Stimulated activated CD8-positive, alpha-beta memory T cell treated with anti-CD3 and anti-CD28 coated beads, Interleukin-4, amount 100 ng/mL, for 48 hours (primary cell): ENCODE measurements around the gene CNNM2.
A peak's percentile ranks its signal among the peaks of the same experiment; 100 is the strongest.

ENCODE experiments used
- DNase-seq: peaks from one replicate; pipeline ENCODE4 v3.0.0-alpha.2; 2020

Gene CNNM2

GRCh38 chr10:102917962-102918816 is at the start of gene CNNM2:
TSS of gene CNNM2 (plus strand) at chr10:102918294. CDS start at chr10:102918481, 187 bp downstream.
- peak; percentile 99 for DNase-seq

- DNase-seq: no peak
Measured at GRCh38 chr10:102868911-102869257, 49.2 kb upstream of the CNNM2 start.

- DNase-seq: peak; percentile 44
Measured at GRCh38 chr10:102869258-102870198, 48.6 kb upstream of the CNNM2 start, which contains the start of gene AS3MT. TSS of gene AS3MT (plus strand) at chr10:102869470. CDS start at chr10:102869593, 123 bp downstream.

GRCh38 chr10:102870221-102870620 is 47.9 kb upstream of the CNNM2 start:
- DNase-seq: no peak

- DNase-seq: no peak
Measured at GRCh38 chr10:102872163-102872562, 45.9 kb upstream of the CNNM2 start.

- no peak for DNase-seq
Measured at GRCh38 chr10:102876747-102877153, 41.3 kb upstream of the CNNM2 start.

GRCh38 chr10:102878629-102879028 is 39.5 kb upstream of the CNNM2 start:
- no peak for DNase-seq

GRCh38 chr10:102880256-102880655 is 37.8 kb upstream of the CNNM2 start:
- no peak for DNase-seq

- DNase-seq: no peak
Measured at GRCh38 chr10:102888048-102888447, 30.0 kb upstream of the CNNM2 start.

- DNase-seq: no peak
Measured at GRCh38 chr10:102894466-102895213, 23.5 kb upstream of the CNNM2 start.

- DNase-seq: no peak
Measured at GRCh38 chr10:102900006-102900405, 18.1 kb upstream of the CNNM2 start.

- no peak for DNase-seq
Measured at GRCh38 chr10:102904346-102904745, 13.7 kb upstream of the CNNM2 start.

- DNase-seq: no peak
Measured at GRCh38 chr10:102906507-102906906, 11.6 kb upstream of the CNNM2 start.

GRCh38 chr10:102914781-102915180 is 3.3 kb upstream of the CNNM2 start:
- DNase-seq: no peak

- DNase-seq: no peak
Measured at GRCh38 chr10:102916173-102916572, 1.9 kb upstream of the CNNM2 start.

GRCh38 chr10:102917314-102917961 is 656 bp upstream of the CNNM2 start:
- DNase-seq: peak; percentile 89

- DNase-seq: peak; percentile 60
Measured at GRCh38 chr10:102918817-102919245, 737 bp downstream of the CNNM2 start.

- DNase-seq: peak; percentile 40
Measured at GRCh38 chr10:102919246-102919959, 1.3 kb downstream of the CNNM2 start.

GRCh38 chr10:102919992-102920739 is 2.1 kb downstream of the CNNM2 start:
- no peak for DNase-seq

GRCh38 chr10:102923601-102924000 is 5.5 kb downstream of the CNNM2 start:
- no peak for DNase-seq

- no peak for DNase-seq
Measured at GRCh38 chr10:102926842-102927241, 8.7 kb downstream of the CNNM2 start.
